OCI-LY1 (cell line): ENCODE measurements around the gene RASSF5.

Experiments
- H2AFZ ChIP-seq: fragments of 200-600 bp; sonication (generic), shearing (Covaris generic); 2 replicates; pipeline ENCODE4 v1.6.0; 2014; ENCODE audit warnings: antibody characterized with exemption, mild to moderate bottlenecking, low read length
- H3F3A ChIP-seq: fragments of 200-600 bp; sonication (generic), shearing (Covaris generic); 2 replicates; pipeline ENCODE4 v1.6.0; 2014; ENCODE audit warnings: mild to moderate bottlenecking, antibody characterized with exemption, low read length, moderate library complexity; ENCODE audit not compliant: insufficient read depth
- H3K27ac ChIP-seq: fragments of 200-600 bp; sonication (generic); 2 replicates; pipeline ENCODE4 v1.5.1; 2014; ENCODE audit warnings: low read length, mixed run types, mild to moderate bottlenecking, low read depth; ENCODE audit not compliant: poor library complexity, severe bottlenecking
- H3K27me3 ChIP-seq: fragments of 200-600 bp; sonication (generic); 2 replicates; pipeline ENCODE4 v1.6.0; 2014; ENCODE audit warnings: antibody characterized with exemption, mild to moderate bottlenecking, low read length, moderate library complexity; ENCODE audit not compliant: insufficient read depth
- H3K36me3 ChIP-seq: fragments of 200-600 bp; sonication (generic); 2 replicates; pipeline ENCODE4 v1.6.1; 2014; ENCODE audit warnings: mild to moderate bottlenecking, antibody characterized with exemption, low read length, moderate library complexity, mixed read lengths; ENCODE audit not compliant: insufficient read depth
- H3K4me1 ChIP-seq: fragments of 200-600 bp; sonication (generic); 2 replicates; pipeline ENCODE4 v1.5.1; 2014; ENCODE audit warnings: mild to moderate bottlenecking, low read length, moderate library complexity; ENCODE audit not compliant: insufficient read depth, severe bottlenecking
- H3K4me2 ChIP-seq: fragments of 200-600 bp; sonication (generic), shearing (Covaris generic); 2 replicates; pipeline ENCODE4 v1.6.1; 2014; ENCODE audit warnings: low read length
- H3K4me3 ChIP-seq: fragments of 200-600 bp; sonication (generic); 2 replicates; pipeline ENCODE4 v1.5.1; 2014; ENCODE audit warnings: low read length, low read depth, mild to moderate bottlenecking, mixed read lengths; ENCODE audit not compliant: poor library complexity, severe bottlenecking
- H3K79me2 ChIP-seq: fragments of 200-600 bp; shearing (Covaris generic); 2 replicates; pipeline ENCODE4 v1.6.1; 2016; ENCODE audit warnings: mixed run types, low read length, mixed read lengths; ENCODE audit not compliant: insufficient read depth
- H3K9ac ChIP-seq: fragments of 200-600 bp; sonication (generic), shearing (Covaris generic); 2 replicates; pipeline ENCODE4 v1.6.1; 2014; ENCODE audit warnings: mild to moderate bottlenecking, low read length, mixed read lengths
- H3K9me2 ChIP-seq: fragments of 200-600 bp; sonication (generic), shearing (Covaris generic); 2 replicates; pipeline ENCODE4 v1.6.1; 2014; ENCODE audit warnings: low read depth, mild to moderate bottlenecking, low read length, mixed read lengths
- H3K9me3 ChIP-seq: fragments of 200-600 bp; shearing (Covaris generic); 2 replicates; pipeline ENCODE4 v1.6.1; 2014; ENCODE audit warnings: low read length, mixed read lengths
- H4K20me1 ChIP-seq: fragments of 200-600 bp; sonication (generic), shearing (Covaris generic); 2 replicates; pipeline ENCODE4 v1.6.0; 2016; ENCODE audit warnings: mild to moderate bottlenecking, low read length; ENCODE audit not compliant: insufficient read depth
- CTCF ChIP-seq: fragments of 200-600 bp; sonication (generic), shearing (Covaris generic); IDR thresholded peaks from 2 replicates; pipeline ENCODE4 v1.5.1; 2017; ENCODE audit warnings: mild to moderate bottlenecking, antibody characterized with exemption, low read length, moderate library complexity, mixed read lengths
- EZH2 ChIP-seq: fragments of 200-600 bp; sonication (generic), shearing (Covaris generic); IDR thresholded peaks from 2 replicates; pipeline ENCODE4 v1.8.0; 2017; ENCODE audit warnings: borderline replicate concordance, mixed run types, mild to moderate bottlenecking, antibody characterized with exemption, low read length, moderate library complexity, mixed read lengths

The RASSF5 gene

GRCh38 chr1:206587904-206588303, 80.6 kb downstream of the RASSF5 start:
- Histone ChIP-seq H3K4me3 (no peak overlapping the region), H3K9me2 (no peaks in the 10 kb centered on the region), H3K4me2 (no peak overlapping the region), H3K36me3 (peaks cover 91% of the 10 kb centered on the region), H2AFZ (no peak overlapping the region), H3K27me3 (no peaks in the 10 kb centered on the region), H3K4me1 (peaks cover 6% of the 10 kb centered on the region), H4K20me1 (no peaks in the 10 kb centered on the region), H3K9ac (no peak overlapping the region), H3K9me3 (no peaks in the 10 kb centered on the region), H3F3A (no peaks in the 10 kb centered on the region), H3K79me2 (no peaks in the 10 kb centered on the region), H3K27ac (no peak overlapping the region)
- TF ChIP-seq CTCF, result no peak
- no peak for TF ChIP-seq EZH2

DNA sequence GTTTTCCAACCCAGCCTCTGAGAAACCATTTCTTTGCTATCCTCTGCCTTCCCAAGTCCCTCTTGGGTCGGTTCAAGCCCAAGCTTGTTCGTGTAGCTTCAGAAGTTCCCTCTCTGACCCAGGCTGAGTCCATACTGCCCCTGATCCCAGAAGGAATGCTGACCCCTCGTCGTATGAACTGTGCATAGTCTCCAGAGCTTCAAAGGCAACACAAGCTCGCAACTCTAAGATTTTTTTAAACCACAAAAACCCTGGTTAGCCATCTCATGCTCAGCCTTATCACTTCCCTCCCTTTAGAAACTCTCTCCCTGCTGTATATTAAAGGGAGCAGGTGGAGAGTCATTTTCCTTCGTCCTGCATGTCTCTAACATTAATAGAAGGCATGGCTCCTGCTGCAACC, 81.2 kb downstream of the RASSF5 start:
- Histone ChIP-seq H2AFZ (no peak overlapping the region), H3K36me3 (peaks cover 90% of the 10 kb centered on the region), H3K4me2 (no peak overlapping the region), H4K20me1 (no peaks in the 10 kb centered on the region), H3F3A (no peaks in the 10 kb centered on the region), H3K4me1 (peaks cover 6% of the 10 kb centered on the region), H3K79me2 (no peaks in the 10 kb centered on the region), H3K27ac (no peak overlapping the region), H3K4me3 (no peak overlapping the region), H3K9ac (no peak overlapping the region), H3K27me3 (no peaks in the 10 kb centered on the region), H3K9me3 (no peaks in the 10 kb centered on the region), H3K9me2 (no peaks in the 10 kb centered on the region)
- TF ChIP-seq EZH2 (no peak), CTCF (no peak)

DNA sequence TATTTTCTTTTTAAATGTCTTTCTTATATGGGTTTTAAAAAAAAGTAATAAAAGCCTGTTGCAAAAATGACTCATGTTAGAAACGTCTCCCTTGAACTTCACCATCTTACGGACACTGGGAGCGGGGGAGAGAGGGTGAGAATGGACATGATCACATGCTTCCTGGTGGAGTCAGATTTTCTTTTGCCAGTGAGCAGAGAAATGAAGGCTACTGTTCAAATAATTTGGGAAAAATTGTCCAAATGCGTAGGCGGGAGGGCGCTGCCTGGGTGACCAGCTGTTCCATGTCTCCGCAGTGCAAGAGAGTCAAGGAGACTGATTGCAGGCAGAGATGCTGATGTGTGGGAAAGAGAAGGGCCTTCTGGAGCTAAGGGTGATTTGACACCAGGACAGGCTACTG, 81.9 kb downstream of the RASSF5 start:
- no peak overlapping the region for H3K9ac ChIP-seq
- H4K20me1 ChIP-seq, result no peaks in the 10 kb centered on the region
- H3K36me3 ChIP-seq, result peaks cover 91% of the 10 kb centered on the region

More for the DNA sequence above, 81.9 kb downstream of the RASSF5 start:
- no peak for TF ChIP-seq EZH2
- no peak for TF ChIP-seq CTCF
- Histone ChIP-seq H3K4me2 (no peak overlapping the region), H3K9me3 (no peaks in the 10 kb centered on the region), H3K27me3 (no peaks in the 10 kb centered on the region), H3K9me2 (no peaks in the 10 kb centered on the region), H2AFZ (no peak overlapping the region), H3K27ac (no peak overlapping the region), H3F3A (no peaks in the 10 kb centered on the region), H3K79me2 (no peaks in the 10 kb centered on the region), H3K4me3 (no peak overlapping the region), H3K4me1 (peaks cover 6% of the 10 kb centered on the region)
